Skeletal muscle satellite cell (primary cell): ENCODE measurements around the gene RNASE11.
"Not testable (repeated sequence)": the region's sequence is repeated elsewhere in the genome, so short reads cannot be mapped to it uniquely, and the experiment has no call there.

ENCODE experiments used
- H3K27me3 ChIP-seq: 2 replicates; pipeline ENCODE4 v1.7.0; 2013; ENCODE audit warnings: low read length; ENCODE audit not compliant: control insufficient read depth, insufficient read depth
- H3K36me3 ChIP-seq: 2 replicates; pipeline ENCODE4 v1.7.0; 2013; ENCODE audit warnings: mild to moderate bottlenecking, control low read depth, low read length; ENCODE audit not compliant: insufficient read depth
- H3K4me1 ChIP-seq: 2 replicates; pipeline ENCODE4 v1.7.0; 2013; ENCODE audit warnings: low read length; ENCODE audit not compliant: control insufficient read depth, insufficient read depth
- H3K4me2 ChIP-seq: 2 replicates; pipeline ENCODE4 v1.7.0; 2013; ENCODE audit warnings: mild to moderate bottlenecking, low read length
- H3K4me3 ChIP-seq: 2 replicates; pipeline ENCODE4 v1.7.0; 2013; ENCODE audit warnings: low read length
- H3K9ac ChIP-seq: 2 replicates; pipeline ENCODE4 v1.7.0; 2013; ENCODE audit warnings: mild to moderate bottlenecking, low read depth, low read length, moderate library complexity
- H3K9me3 ChIP-seq: replicated peaks from 2 replicates; pipeline ENCODE4 v1.7.0; 2013; ENCODE audit warnings: mild to moderate bottlenecking, control low read depth, low read length

RNASE11 gene

GRCh38 chr14:20601522-20601921 lies 13.7 kb upstream of the RNASE11 start:
- H3K9ac ChIP-seq: no peak overlapping the region
- H3K4me2 ChIP-seq: no peak overlapping the region
- H3K4me3 ChIP-seq: no peak overlapping the region
- H3K4me1 ChIP-seq: no peaks in the 10 kb centered on the region
- no peaks in the 10 kb centered on the region for H3K36me3 ChIP-seq
- H3K27me3 ChIP-seq: peaks cover 10% of the 10 kb centered on the region
- no peaks in the 10 kb centered on the region for H3K9me3 ChIP-seq

GRCh38 chr14:20597108-20597507 lies 9.3 kb upstream of the RNASE11 start:
- H3K4me2 ChIP-seq: no peak overlapping the region
- H3K36me3 ChIP-seq: no peaks in the 10 kb centered on the region
- H3K9ac ChIP-seq: no peak overlapping the region
- H3K9me3 ChIP-seq: no peaks in the 10 kb centered on the region
- H3K27me3 ChIP-seq: peaks cover 11% of the 10 kb centered on the region
- H3K4me3 ChIP-seq: no peak overlapping the region
- H3K4me1 ChIP-seq: no peaks in the 10 kb centered on the region

- not testable (repeated sequence) for H3K4me2 ChIP-seq, H3K9me3 ChIP-seq, H3K4me3 ChIP-seq, H3K9ac ChIP-seq, H3K36me3 ChIP-seq, H3K4me1 ChIP-seq
- H3K27me3 ChIP-seq: peaks cover 21% of the 10 kb centered on the region
Observed at GRCh38 chr14:20595726-20596125, 7.9 kb upstream of the RNASE11 start.

GRCh38 chr14:20592574-20592973 lies 4.8 kb upstream of the RNASE11 start:
- peaks cover 28% of the 10 kb centered on the region for H3K27me3 ChIP-seq
- H3K9ac ChIP-seq: no peak overlapping the region
- H3K9me3 ChIP-seq: no peaks in the 10 kb centered on the region
- H3K4me2 ChIP-seq: no peak overlapping the region
- H3K4me3 ChIP-seq: no peak overlapping the region
- no peaks in the 10 kb centered on the region for H3K4me1 ChIP-seq
- H3K36me3 ChIP-seq: no peaks in the 10 kb centered on the region

- no peak within 1 kb of the TSS for H3K9ac ChIP-seq
- no peak within 1 kb of the TSS for H3K4me3 ChIP-seq
- H3K9me3 ChIP-seq: no peaks in the 10 kb centered on the region
- H3K4me2 ChIP-seq: no peak within 1 kb of the TSS
- H3K36me3 ChIP-seq: no peaks in the 10 kb centered on the region
- H3K27me3 ChIP-seq: peaks cover 28% of the 10 kb centered on the region
- no peaks in the 10 kb centered on the region for H3K4me1 ChIP-seq
Observed at GRCh38 chr14:20591235-20591634, 3.4 kb upstream of the RNASE11 start, which contains the start of gene RNASE12. RNASE12 (minus strand) TSS chr14:20591376; CDS start chr14:20590723, 653 bp downstream.

GRCh38 chr14:20583908-20584307 lies 3.9 kb downstream of the RNASE11 start:
- Histone ChIP-seq H3K9me3 (no peaks in the 10 kb centered on the region), H3K4me3 (no peak overlapping the region), H3K27me3 (peaks cover 29% of the 10 kb centered on the region), H3K4me2 (no peak overlapping the region), H3K4me1 (no peaks in the 10 kb centered on the region), H3K9ac (no peak overlapping the region), H3K36me3 (no peaks in the 10 kb centered on the region)

- peaks cover 26% of the 10 kb centered on the region for H3K27me3 ChIP-seq
- no peaks in the 10 kb centered on the region for H3K36me3 ChIP-seq
- no peaks in the 10 kb centered on the region for H3K4me1 ChIP-seq
- no peak overlapping the region for H3K4me2 ChIP-seq
- no peak overlapping the region for H3K4me3 ChIP-seq
- H3K9me3 ChIP-seq: no peaks in the 10 kb centered on the region
- no peak overlapping the region for H3K9ac ChIP-seq
Observed at GRCh38 chr14:20583142-20583541, 4.7 kb downstream of the RNASE11 start.

- no peaks in the 10 kb centered on the region for H3K9me3 ChIP-seq
- no peak overlapping the region for H3K4me2 ChIP-seq
- H3K4me1 ChIP-seq: no peaks in the 10 kb centered on the region
- H3K4me3 ChIP-seq: no peak overlapping the region
- no peaks in the 10 kb centered on the region for H3K36me3 ChIP-seq
- no peak overlapping the region for H3K9ac ChIP-seq
- peaks cover 26% of the 10 kb centered on the region for H3K27me3 ChIP-seq
Observed at GRCh38 chr14:20580242-20580641, 7.6 kb downstream of the RNASE11 start.

GRCh38 chr14:20578784-20579502 lies 8.9 kb downstream of the RNASE11 start:
- Histone ChIP-seq H3K4me1 (no peaks in the 10 kb centered on the region), H3K27me3 (peaks cover 15% of the 10 kb centered on the region), H3K4me2 (no peak overlapping the region), H3K36me3 (no peaks in the 10 kb centered on the region), H3K9ac (no peak overlapping the region), H3K4me3 (no peak overlapping the region), H3K9me3 (no peaks in the 10 kb centered on the region)

GRCh38 chr14:20578325-20578724 lies 9.5 kb downstream of the RNASE11 start:
- no peaks in the 10 kb centered on the region for H3K36me3 ChIP-seq
- H3K4me3 ChIP-seq: no peak overlapping the region
- peaks cover 11% of the 10 kb centered on the region for H3K27me3 ChIP-seq
- H3K9me3 ChIP-seq: no peaks in the 10 kb centered on the region
- no peak overlapping the region for H3K4me2 ChIP-seq
- no peak overlapping the region for H3K9ac ChIP-seq
- H3K4me1 ChIP-seq: no peaks in the 10 kb centered on the region

- H3K4me1 ChIP-seq, H3K9ac ChIP-seq, H3K27me3 ChIP-seq, H3K9me3 ChIP-seq, H3K4me2 ChIP-seq, H3K4me3 ChIP-seq, H3K36me3 ChIP-seq: not testable (repeated sequence)
Observed at GRCh38 chr14:20572382-20572990, 15.3 kb downstream of the RNASE11 start.

- H3K4me2 ChIP-seq, H3K4me1 ChIP-seq, H3K4me3 ChIP-seq, H3K27me3 ChIP-seq, H3K9ac ChIP-seq, H3K9me3 ChIP-seq, H3K36me3 ChIP-seq: not testable (repeated sequence)
Observed at GRCh38 chr14:20570720-20571119, 17.1 kb downstream of the RNASE11 start.
